Coronary artery (tissue), 2 donors: ENCODE measurements around the gene ALPP.

Source experiments
- DNase-seq: peaks from one replicate; pipeline ENCODE4 v3.0.0-alpha.2; 2017; ENCODE audit warnings: low spot score
- H3K27ac ChIP-seq, 2 donors: fragments of 200-600 bp; sonication (generic); one replicate each; pipeline ENCODE4 v1.5.1; 2016 to 2019
- H3K4me3 ChIP-seq: fragments of 200-600 bp; sonication (generic); 2 replicates; pipeline ENCODE4 v1.5.1; 2016; ENCODE audit warnings: mild to moderate bottlenecking, moderate library complexity
- CTCF ChIP-seq: fragments of 200-600 bp; sonication (generic); IDR thresholded peaks from one replicate; pipeline ENCODE4 v1.5.1; 2019; ENCODE audit warnings: antibody characterized with exemption

The ALPP gene

DNA sequence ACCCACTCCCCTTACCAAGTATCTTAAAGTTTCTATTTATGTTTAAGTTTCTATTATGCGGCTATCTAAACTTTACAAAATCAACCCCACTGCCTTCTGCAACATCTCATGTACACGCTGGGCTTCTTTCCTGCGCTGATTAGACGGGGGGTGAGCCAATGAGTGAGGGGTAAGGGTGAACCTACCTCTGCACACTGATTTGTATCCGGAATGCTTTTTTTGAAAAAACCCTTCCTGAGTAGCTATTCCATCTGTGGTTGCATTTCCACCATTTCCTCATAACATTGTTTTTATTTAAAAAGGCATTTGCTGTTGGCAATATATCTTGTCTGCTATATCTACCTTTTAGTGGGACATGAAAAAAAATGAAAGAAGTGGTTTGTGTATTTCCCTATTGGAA is 34.4 kb downstream of the ALPP start:
- no peak for DNase-seq
- Histone ChIP-seq H3K4me3 (no peak overlapping the region), H3K27ac (no peak overlapping the region)
- TF ChIP-seq CTCF = no peak

- TF ChIP-seq CTCF = no peak
- Histone ChIP-seq H3K4me3 (no peak overlapping the region), H3K27ac (no peak overlapping the region)
- no peak for DNase-seq
Measured at GRCh38 chr2:232415138-232415690, 36.7 kb downstream of the ALPP start.

DNA sequence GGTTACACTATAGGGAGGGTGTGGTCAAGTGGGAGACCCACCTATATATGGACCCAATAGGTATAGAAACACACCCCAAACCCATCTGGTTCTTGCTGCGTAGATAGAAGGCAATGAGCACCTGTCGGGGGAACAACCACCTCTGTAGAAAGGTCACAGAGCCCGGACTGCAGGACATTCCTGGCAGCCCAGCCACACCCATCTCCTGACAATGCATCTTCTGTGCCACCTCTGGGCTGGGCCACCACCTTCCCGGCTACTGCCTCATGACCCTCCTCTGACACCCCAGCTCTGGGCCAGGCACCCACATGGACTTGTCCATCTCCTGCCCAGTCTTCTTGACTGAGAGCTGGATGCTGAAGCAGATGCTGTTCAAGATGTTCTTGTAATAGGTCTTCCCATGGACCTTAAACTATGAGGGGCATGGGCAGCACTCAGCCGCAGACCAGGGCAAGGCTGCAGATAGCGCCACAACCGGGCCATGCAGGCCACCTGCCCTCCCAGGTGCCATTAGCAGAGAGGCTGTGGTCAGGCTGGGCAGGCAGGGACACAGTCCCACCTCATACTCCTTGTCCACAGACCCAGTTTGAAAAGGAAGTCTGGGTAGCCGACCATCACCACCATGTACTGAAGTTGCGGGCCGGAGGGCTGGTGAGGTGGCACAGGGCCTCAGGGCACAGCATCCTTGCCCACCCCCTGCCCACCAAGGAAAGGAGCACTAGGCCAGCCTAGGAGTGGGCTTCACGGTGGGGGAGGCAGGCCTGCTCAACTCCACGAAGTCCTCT is 37.4 kb downstream of the ALPP start:
- TF ChIP-seq CTCF = no peak
- Histone ChIP-seq H3K27ac (no peak overlapping the region), H3K4me3 (no peak overlapping the region)
- no peak for DNase-seq

DNA sequence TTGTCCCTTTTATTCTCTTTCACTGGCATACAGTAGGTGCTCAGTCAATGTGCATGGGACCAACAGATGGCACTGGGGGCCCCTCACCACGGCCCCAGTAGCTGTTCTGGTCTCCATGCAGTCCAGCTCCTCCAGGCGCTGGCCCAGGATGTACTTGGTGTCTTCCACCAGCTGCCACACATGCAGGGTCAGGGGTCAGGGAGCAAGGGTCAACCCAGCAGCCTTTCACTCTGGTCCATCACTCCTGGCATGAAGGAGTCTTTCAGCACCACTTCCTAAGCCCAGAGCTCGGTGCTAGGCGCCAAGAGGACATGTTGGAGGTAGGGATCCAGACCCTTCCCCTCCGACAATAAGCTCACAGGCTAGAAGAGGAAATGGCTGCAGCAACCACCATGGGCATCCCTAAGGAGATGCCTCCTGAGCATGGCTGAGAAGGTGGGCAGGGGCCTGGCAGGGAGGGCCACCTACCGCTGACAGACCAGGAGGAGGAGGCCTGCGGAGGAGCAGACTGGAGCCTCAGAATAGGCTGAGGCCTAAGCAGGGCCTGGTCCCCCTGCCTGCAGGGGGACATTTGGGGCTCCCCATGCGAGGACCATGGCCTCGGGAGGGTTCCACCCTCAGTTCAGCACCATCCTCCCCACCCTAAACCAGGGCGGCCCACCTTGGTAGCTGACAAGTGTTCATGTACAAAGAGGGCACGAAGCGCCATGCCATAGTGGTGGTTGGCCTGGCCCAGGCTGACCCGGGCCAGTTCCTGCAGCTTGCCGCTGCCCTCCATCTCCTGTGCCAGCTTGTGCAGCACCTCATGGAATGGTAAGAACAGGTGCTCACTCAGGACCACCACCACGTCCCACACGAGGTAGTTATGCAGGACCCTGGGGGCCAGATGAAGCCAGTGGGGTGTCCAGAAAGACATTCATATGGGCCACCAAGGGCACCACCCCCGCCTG is 38.2 kb downstream of the ALPP start:
- TF ChIP-seq CTCF = no peak
- Histone ChIP-seq H3K4me3 (no peak overlapping the region), H3K27ac (no peak overlapping the region)
- no peak for DNase-seq

- no peak for TF ChIP-seq CTCF
- Histone ChIP-seq H3K27ac (no peak overlapping the region), H3K4me3 (no peak overlapping the region)
- no peak for DNase-seq
Measured at GRCh38 chr2:232417489-232417888, 38.9 kb downstream of the ALPP start.

DNA sequence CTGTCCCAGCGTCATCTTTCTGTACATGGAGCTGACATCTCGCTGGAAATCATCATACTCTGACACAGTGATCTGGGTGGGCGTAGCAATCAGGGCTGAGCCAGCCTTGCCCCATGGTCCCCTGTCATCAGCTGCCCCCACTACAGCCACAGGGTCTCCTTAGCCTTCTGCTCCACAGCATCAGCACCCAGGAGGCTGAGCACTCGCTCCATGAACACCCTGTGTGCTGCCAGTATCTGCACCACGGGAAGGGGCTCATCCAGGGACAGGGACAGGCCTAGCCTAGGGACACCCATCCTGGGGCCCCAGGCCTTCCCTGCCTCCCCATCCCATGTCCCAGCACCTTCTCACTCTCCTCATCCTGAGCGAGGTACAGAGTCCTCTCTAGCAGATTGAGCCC is 39.5 kb downstream of the ALPP start:
- Histone ChIP-seq H3K27ac (no peak overlapping the region), H3K4me3 (no peak overlapping the region)
- no peak for TF ChIP-seq CTCF
- no peak for DNase-seq
